Spleen (tissue), 7 donors: ENCODE data around the gene MYO5A.

ENCODE experiments used
- CTCF ChIP-seq, 11 experiments: fragments of 200-600 bp in 7 of 11; fragments of 450-650 bp in 4 of 11; sonication (generic) in 4 of 11; IDR thresholded peaks in 8 of 11; conservative IDR thresholded peaks in 3 of 11; 1 replicate in 7 of 11; 2 replicates in 4 of 11; pipeline versions ENCODE4 v1.4.0 to v1.8.0; 2016 to 2021; ENCODE audit warnings: antibody characterized with exemption in 11 of 11, inconsistent platforms in 4 of 11, mild to moderate bottlenecking in 1 of 11
- POLR2A ChIP-seq, 3 donors: fragments of 450-650 bp; IDR thresholded peaks; one replicate each; pipeline ENCODE4 v1.5.1; 2017; ENCODE audit warnings: antibody characterized with exemption in 3 of 3, mild to moderate bottlenecking in 1 of 3
- POLR2AphosphoS5 ChIP-seq, 3 donors: sonication (generic); formaldehyde crosslinking; IDR thresholded peaks; one replicate each; pipeline ENCODE4 v1.5.1; 2017; ENCODE audit warnings: antibody characterized with exemption in 3 of 3
- donor health status: DM: no; HTN: no; CAD: no; lungs with moderate emphysema.
- donor health status: DM: no; HTN: no; CAD: no.
- donor health status: DM: no; HTN: no; CAD: no.

- no peak for TF ChIP-seq CTCF (IDR thresholded peaks at IDR 0.05 in 8 of 11, conservative IDR thresholded peaks at IDR 0.05 in 3 of 11)
- no peak for TF ChIP-seq POLR2AphosphoS5 (IDR thresholded peaks at IDR 0.05)
- no peak for TF ChIP-seq POLR2A (IDR thresholded peaks at IDR 0.05)
Measured at GRCh38 chr15:52362497-52362896, 166.2 kb downstream of the MYO5A start.
